ENCODE measurements around the gene RAB11FIP5.
A peak's percentile ranks its signal among the peaks of the same experiment; 100 is the strongest.
"Not testable (repeated sequence)": the region's sequence is repeated elsewhere in the genome, so short reads cannot be mapped to it uniquely, and the experiment has no call there.

Gene RAB11FIP5

DNA sequence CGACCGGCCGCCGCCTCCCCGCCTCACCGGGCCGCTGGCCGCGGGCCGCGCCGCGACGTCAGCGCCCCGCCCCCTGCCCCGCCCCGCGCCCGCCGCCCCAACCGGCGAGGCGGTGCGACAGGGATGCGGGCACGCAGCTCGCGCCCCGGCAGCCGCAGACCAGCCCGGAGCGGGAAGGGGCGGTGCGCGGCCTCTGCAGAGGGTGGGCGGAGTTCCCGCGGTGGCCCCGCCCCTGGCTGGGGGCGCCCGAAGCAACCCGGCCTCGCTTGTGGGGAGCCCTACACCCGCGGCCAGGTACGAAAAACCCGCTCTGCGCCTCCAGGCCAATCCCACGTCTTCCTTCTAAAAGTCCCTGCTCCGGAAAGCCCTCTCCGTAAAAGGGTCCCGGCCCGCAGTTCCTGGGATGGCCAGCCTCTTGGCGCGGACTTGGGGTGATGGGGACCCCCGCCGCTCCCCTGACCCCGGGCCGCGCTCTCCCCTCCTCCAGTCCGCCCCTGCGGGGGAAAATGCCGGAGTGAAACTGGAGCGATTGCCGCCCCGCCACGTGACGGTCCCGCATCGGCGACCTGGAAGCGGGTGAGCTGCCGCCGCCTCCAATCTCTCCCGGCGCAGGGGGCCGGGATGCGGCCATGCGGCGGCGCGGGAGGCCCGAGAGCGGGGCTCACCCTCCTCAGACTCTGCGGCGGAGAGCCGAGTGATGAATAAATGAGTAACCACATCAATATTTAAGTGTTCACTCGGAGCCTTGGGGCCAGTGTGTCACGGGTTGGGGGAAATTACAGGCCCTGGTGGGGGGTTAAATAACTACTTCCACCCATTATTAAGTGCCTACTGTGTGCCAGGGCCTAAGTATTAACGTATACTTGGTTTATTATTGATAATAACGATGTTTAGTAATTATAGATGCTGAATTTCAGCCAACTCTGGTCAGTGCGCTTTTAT, at the start of gene RAB11FIP5:
Gene RAB11FIP5 (minus strand): TSS at position 36 of the 942 bp plus-strand sequence. CDS start 171 bp downstream, outside the sequence.
- DNase-seq, result peak; percentile 45 to 71

DNA sequence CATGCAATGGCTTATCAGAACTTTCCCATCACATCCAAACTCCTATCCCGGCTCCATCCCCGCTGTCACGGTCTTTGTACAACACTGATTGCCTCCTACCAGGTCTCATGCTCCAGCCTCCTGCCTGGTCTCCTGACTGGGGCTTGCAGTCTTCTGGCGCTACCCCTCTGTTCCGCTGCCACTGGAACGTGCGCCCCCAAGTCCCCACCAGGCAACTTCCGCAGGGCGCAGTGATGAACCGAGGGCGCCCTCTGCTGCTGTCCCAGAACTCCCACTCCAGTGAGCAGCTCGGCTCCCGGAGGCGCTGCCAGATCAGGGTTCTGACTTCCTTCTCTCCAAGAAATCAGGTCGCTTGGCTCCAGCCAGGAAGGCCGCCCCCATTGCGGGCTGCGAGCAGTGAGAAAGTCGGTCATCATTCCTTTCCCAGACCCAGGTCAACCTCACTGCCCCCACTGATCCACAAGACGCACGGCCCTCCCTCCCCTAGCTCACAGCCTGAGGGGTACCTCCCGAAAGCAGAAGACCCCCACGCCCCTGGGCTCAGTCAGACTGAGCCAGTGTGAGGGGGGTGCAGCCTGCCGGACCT, 43.9 kb upstream of the RAB11FIP5 start:
- peak; percentile 22 to 62 for DNase-seq

GRCh38 chr2:73142937-73143336, 30.2 kb upstream of the RAB11FIP5 start:
- DNase-seq, result no peak

GRCh38 chr2:73141896-73142295, 29.1 kb upstream of the RAB11FIP5 start:
- no peak for DNase-seq

- DNase-seq, result no peak
These were observed 22.5 kb upstream of the RAB11FIP5 start for GRCh38 chr2:73135236-73135635.

GRCh38 chr2:73134471-73134870, 21.7 kb upstream of the RAB11FIP5 start:
- no peak for DNase-seq

GRCh38 chr2:73133566-73134197, 20.9 kb upstream of the RAB11FIP5 start:
- DNase-seq, result no peak

GRCh38 chr2:73131807-73132206, 19.1 kb upstream of the RAB11FIP5 start:
- no peak for DNase-seq

DNA sequence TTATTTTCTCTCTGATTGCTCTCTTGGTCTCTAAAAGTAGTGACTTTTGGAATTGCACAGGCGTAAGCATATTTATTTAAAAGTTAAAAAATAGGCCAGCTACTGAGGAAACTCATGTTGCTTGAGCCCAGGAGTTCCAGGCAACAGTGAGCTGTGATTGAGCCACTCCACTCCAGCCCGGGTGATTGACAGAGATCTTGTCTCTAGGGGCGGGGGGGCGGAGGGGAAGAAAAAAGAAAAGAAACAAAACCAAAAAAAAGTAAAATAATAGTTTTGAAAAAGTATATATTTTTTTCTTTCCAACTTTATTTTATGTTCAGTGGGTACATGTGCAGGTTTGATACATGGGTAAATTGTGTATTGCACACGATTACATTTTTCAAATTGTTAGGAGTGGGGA, 18.0 kb upstream of the RAB11FIP5 start:
- DNase-seq, result no peak

DNA sequence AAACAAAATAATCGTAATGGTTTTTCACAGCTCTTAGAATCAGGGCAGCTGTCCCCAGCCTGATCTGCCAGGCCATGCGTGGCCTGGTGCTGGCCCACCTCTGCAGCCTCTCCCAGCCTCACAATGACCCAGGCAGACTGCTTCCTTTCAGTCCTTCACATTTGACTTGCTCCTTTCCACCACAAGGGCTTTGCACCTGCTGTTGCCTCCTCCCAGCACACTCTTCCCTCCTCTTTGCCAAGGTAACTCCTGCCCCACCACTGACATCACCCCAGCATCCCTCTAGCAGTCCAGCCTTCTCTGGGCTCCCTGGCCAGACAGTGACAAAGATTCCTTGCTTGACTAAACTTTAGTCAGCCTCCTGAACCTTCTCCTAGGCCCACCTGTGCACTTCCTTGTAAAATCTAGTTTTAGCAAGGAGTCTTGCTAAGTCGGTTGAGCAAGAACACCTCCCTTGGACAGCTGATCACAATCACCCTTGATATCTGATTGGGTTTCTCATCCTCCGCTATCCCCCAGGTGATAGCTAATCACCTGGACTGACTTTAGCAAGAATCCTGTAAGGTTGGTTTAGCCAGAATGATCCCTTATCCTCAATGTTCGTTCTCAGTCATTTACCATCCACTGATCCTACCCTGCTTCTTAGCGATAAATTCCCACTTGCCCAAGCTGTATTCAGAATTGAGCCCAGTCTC, 16.2 kb upstream of the RAB11FIP5 start:
- DNase-seq, result no peak

- no peak for DNase-seq
These were observed 9.8 kb upstream of the RAB11FIP5 start for GRCh38 chr2:73122536-73122935.

DNA sequence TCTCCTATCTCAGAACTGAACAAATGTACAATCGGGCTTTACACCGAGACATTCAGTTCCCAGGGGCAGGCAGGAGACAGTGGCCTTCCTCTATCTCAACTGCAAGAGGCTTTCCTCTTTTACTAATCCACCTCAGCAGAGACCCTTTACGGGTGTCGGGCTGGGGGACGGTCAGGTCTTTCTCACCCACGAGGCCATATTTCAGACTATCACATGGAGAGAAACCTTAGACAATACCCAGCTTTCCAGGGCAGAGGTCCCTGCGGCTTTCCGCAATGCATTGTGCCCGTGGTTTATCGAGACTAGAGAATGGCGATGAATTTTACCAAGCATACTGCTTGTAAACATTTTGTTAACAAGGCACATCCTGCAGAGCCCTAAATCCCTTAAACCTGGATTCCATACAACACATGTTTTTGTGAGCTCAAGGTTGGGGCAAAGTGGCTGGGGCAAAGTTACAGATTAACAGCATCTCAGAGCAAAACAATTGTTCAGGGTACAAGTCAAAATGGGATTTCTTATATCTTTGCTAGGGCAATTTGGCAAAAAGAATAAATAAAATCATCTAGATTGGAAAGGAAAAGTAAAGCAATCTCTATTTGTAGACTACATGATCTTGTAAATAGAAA, 7.0 kb upstream of the RAB11FIP5 start:
- not testable (repeated sequence) for DNase-seq

DNA sequence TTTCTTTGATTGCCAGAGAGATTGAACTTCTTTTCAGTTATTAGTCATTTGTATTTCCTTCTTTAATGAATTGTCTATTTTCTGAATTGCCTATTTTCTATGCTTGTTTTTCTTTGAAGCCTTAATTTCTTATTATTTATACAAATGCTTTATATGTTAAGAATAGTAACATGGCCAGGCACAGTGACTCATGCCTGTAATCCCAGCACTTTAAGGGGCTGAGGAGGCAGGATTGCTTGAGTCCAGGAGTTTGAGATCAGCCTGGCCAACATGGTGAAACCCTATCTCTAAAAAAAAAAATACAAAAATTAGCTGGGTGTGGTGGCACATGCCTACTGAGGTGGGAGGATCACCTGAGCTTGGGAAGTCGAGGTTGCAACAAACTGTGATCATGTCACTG, 4.7 kb upstream of the RAB11FIP5 start:
- DNase-seq, result no peak

GRCh38 chr2:73116182-73116960, 3.6 kb upstream of the RAB11FIP5 start:
- DNase-seq, result no peak

- no peak for DNase-seq
These were observed 1.6 kb upstream of the RAB11FIP5 start for GRCh38 chr2:73114273-73114867.

- DNase-seq, result peak in 1 of 2 experiments; percentile 24
These were observed 479 bp downstream of the RAB11FIP5 start for GRCh38 chr2:73112026-73112912.

DNA sequence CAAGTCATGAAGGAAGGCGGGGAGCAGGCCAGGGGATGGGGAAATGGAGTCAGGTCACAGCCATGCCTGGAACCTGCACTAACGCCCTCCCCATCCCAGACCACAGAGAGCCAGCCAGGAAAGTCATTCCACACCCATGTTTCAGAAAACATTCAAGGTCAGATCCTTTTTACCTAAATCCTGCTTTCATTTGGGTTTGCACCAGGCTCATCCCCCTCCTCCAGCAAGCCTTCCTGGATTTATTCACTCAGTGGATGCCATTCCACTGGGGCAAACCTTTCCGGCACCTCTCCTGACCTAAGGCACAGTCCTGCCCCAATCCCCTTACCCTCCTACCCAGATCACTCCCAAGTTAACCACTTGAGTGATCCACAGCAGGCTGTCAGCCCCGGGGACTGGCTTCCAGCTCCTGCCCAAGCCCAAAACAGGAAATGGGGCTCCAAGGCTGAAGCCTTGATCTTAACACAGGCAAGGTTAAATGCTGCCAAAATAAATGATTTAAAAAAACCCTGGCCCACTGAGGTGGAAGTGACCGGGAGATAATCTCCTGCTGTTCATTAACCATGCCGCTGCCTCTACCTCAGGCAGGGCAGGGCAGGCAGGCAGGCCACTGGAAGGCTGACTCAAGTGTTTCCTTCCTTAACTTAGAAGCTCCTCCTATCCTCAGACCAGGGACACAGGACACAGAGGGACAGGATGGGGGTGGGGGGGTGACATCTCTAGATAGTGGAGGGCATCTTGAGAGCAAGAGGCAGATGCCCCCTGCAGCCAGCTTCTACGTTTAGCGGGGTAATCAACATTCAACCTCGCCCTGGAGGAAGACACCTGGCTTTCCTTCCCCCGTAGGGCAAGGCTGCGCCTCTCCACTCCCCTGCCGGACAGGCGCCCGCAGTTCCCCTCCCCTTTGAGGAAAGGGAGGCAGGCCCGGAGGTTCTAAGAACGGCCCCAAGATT, 1.4 kb downstream of the RAB11FIP5 start:
- peak; percentile 23 to 49 for DNase-seq

DNA sequence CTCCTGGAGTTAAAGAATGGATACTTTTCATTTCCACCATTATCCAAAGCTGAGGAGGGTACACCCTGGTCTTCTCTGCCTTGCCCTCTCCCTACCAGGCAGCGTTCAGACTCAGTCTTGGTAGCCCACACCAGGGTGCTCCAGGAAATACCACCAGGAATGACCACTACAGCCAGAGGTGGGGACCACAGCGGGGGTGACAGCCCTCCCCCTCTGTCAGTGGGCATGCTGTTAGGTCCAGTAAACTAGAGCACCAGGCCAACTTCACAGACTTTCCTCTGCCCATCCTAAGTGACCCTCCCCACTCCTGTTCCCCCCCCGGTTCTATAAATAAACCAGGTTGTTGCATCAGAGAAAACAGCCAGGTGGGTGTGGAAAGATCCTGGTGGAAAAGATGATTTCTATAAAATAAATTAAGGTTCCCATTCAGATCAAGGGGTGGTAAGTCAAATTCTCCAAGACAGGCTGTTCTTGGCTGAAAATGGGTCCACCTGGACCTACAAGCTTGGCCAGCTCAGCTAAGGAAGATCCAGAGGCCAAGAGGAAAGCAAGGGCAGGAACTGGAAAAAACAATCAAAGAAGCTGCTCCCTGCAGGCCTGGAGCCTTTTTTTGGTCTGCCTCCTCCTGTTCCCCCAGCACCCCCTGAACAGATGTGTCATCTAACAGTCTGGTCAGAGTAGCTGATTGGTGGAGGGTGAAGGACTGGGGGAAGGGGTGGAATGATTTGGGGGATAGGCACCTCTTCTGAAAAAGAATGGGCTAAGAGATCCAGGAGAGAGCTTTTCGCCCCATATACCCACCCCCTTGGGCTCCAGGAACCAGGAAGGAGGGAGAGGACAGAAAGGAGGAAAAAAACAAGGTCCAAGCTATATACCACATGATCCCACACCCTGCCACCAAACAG, 2.3 kb downstream of the RAB11FIP5 start:
- peak in 1 of 2 experiments; percentile 4 for DNase-seq
